ENCODE data around the gene NEDD4L.

The NEDD4L gene

GRCh38 chr18:58254873-58255511 is 211.0 kb downstream of the NEDD4L start:
- in situ Hi-C loops (cut with MboI; ENCODE audit: low pct_unique_long_range_greater_than_20kb, low sequenced_read_pairs, unreplicated experiment) = no loop called here
- no peak for DNase-seq (ENCODE audit: low spot score)
- no peak for TF ChIP-seq CTCF (IDR thresholded peaks at IDR 0.05; ENCODE audit: extremely low read depth, insufficient read depth, missing control alignments)

GRCh38 chr18:58255701-58256311 is 211.8 kb downstream of the NEDD4L start:
- DNase-seq (ENCODE audit: low spot score) = no peak
- in situ Hi-C loops (cut with MboI; ENCODE audit: low pct_unique_long_range_greater_than_20kb, low sequenced_read_pairs, unreplicated experiment) = no loop called here
- TF ChIP-seq CTCF (IDR thresholded peaks at IDR 0.05; ENCODE audit: extremely low read depth, insufficient read depth, missing control alignments) = no peak

- TF ChIP-seq CTCF (IDR thresholded peaks at IDR 0.05; ENCODE audit: extremely low read depth, insufficient read depth, missing control alignments) = no peak
- no peak for DNase-seq (ENCODE audit: low spot score)
- in situ Hi-C loops (cut with MboI; ENCODE audit: low pct_unique_long_range_greater_than_20kb, low sequenced_read_pairs, unreplicated experiment) = no loop called here
Observed at GRCh38 chr18:58256316-58257080, 212.5 kb downstream of the NEDD4L start.

GRCh38 chr18:58257461-58257860 is 213.4 kb downstream of the NEDD4L start:
- no peak for TF ChIP-seq CTCF (IDR thresholded peaks at IDR 0.05; ENCODE audit: extremely low read depth, insufficient read depth, missing control alignments)
- peak; percentile 42 for DNase-seq (ENCODE audit: low spot score)
- in situ Hi-C loops (cut with MboI; ENCODE audit: low pct_unique_long_range_greater_than_20kb, low sequenced_read_pairs, unreplicated experiment) = no loop called here

- DNase-seq (ENCODE audit: low spot score) = no peak
- in situ Hi-C loops (cut with MboI; ENCODE audit: low pct_unique_long_range_greater_than_20kb, low sequenced_read_pairs, unreplicated experiment) = no loop called here
- TF ChIP-seq CTCF (IDR thresholded peaks at IDR 0.05; ENCODE audit: extremely low read depth, insufficient read depth, missing control alignments) = no peak
Observed at GRCh38 chr18:58258692-58259342, 214.8 kb downstream of the NEDD4L start.

Measured in GM13977 (cell line).